DMS114 treated with DMSO at 0.1 percent for 48 hours (cell line): ENCODE data around the gene ZNF366.
A peak's percentile ranks its signal among the peaks of the same experiment; 100 is the strongest.
"Not testable (repeated sequence)": the region's sequence is repeated elsewhere in the genome, so short reads cannot be mapped to it uniquely, and the experiment has no call there.

Experiments used
- DNase-seq: peaks from one replicate; lab custom pipeline; 2025; ENCODE audit not compliant: unreplicated experiment; lab: John Stamatoyannopoulos, UW

Gene ZNF366

GRCh38 chr5:72408603-72409002, 98.6 kb downstream of the ZNF366 start:
- no peak for DNase-seq

- no peak for DNase-seq
These were observed 99.1 kb downstream of the ZNF366 start for GRCh38 chr5:72408127-72408526.

- DNase-seq: no peak
These were observed 99.7 kb downstream of the ZNF366 start for GRCh38 chr5:72407541-72407940.

GRCh38 chr5:72407078-72407477, 100.1 kb downstream of the ZNF366 start:
- no peak for DNase-seq

GRCh38 chr5:72404771-72405170, 102.4 kb downstream of the ZNF366 start:
- not testable (repeated sequence) for DNase-seq

GRCh38 chr5:72402959-72403628, 104.1 kb downstream of the ZNF366 start:
- DNase-seq: no peak

- DNase-seq: no peak
These were observed 104.8 kb downstream of the ZNF366 start for GRCh38 chr5:72402381-72402890.

GRCh38 chr5:72400950-72401349, 106.3 kb downstream of the ZNF366 start:
- no peak for DNase-seq

- no peak for DNase-seq
These were observed 109.4 kb downstream of the ZNF366 start for GRCh38 chr5:72397836-72398235.

- DNase-seq: peak; percentile 2
These were observed 112.5 kb downstream of the ZNF366 start for GRCh38 chr5:72394688-72395087.

GRCh38 chr5:72393052-72393451, 114.2 kb downstream of the ZNF366 start:
- DNase-seq: no peak
